HepG2 (cell line): ENCODE results near the gene CEBPG. TPM values are rescaled to one million over a fixed set of nuclear protein-coding genes. Genes with fewer than 3 reads are reported as not detected.

Experiments
- ATAC-seq: fragments of 200-7000 bp; cut with Tn5 transposase; 3 replicates; pipeline ENCODE4 v1.9.1; 2020; ENCODE audit warnings: mild to moderate bottlenecking, moderate library complexity
- BruUV-seq: library from RNA; stranded (reverse); fragments of 400-500 nt; replicated peaks from 2 replicates; lab custom pipeline; 2021; lab: Mats Ljungman, UMichigan
- CTCF ChIA-PET: fragments of 300-600 bp; formaldehyde crosslinking; extraction: SDS; loops from one replicate; lab custom pipeline; 2021; ENCODE audit warnings: low total read pairs, inconsistent platforms, low intra/inter-chr PET ratio; lab: Yijun Ruan, JAX
- POLR2A ChIA-PET: fragments of 350-600 bp; sonication (Branson Sonifier 250); formaldehyde crosslinking; loops from one replicate; lab custom pipeline; 2020; ENCODE audit warnings: antibody characterized with exemption, inconsistent platforms; lab: Yijun Ruan, JAX
- DNase-seq: peaks from one replicate; pipeline ENCODE4 v3.0.0-alpha.2; 2015; ENCODE audit warnings: low spot score
- FAIRE-seq: peaks from 3 replicates; lab custom pipeline; 2011; peaks lifted over from hg19 to GRCh38; lab: Jason Lieb, UNC
- H2AFZ ChIP-seq: one replicate; pipeline ENCODE4 v1.6.1; 2011; ENCODE audit warnings: low read length, inconsistent platforms
- H3K27ac ChIP-seq: fragments of 300-600 bp; 3 replicates; pipeline ENCODE4 v1.8.0; 2011; ENCODE audit warnings: mixed run types, mild to moderate bottlenecking, mixed read lengths, low read length, inconsistent platforms; ENCODE audit not compliant: insufficient read depth; ENCODE audit errors: extremely low read length
- H3K27me3 ChIP-seq, 2 experiments: fragments of 200-600 bp in 1 of 2; 2 replicates in 1 of 2; 3 replicates in 1 of 2; pipeline versions ENCODE4 v1.6.0 to v1.8.0; 2011; ENCODE audit warnings: low read length in 2 of 2, mild to moderate bottlenecking in 2 of 2, moderate library complexity in 2 of 2, inconsistent platforms in 1 of 2; ENCODE audit not compliant: insufficient read depth in 2 of 2, control insufficient read depth in 1 of 2
- H3K36me3 ChIP-seq, 2 experiments: fragments of 200-600 bp in 1 of 2; replicated peaks in 1 of 2; 2 replicates in 1 of 2; 3 replicates in 1 of 2; pipeline versions ENCODE4 v1.5.1 to v1.8.0; 2011; ENCODE audit warnings: low read length in 2 of 2, inconsistent platforms in 1 of 2; ENCODE audit not compliant: insufficient read depth in 2 of 2, control insufficient read depth in 1 of 2
- H3K4me1 ChIP-seq: 2 replicates; pipeline ENCODE4 v1.5.1; 2012; ENCODE audit warnings: low read length, inconsistent platforms; ENCODE audit not compliant: insufficient read depth
- H3K4me2 ChIP-seq: 2 replicates; pipeline ENCODE4 v1.6.0; 2011; ENCODE audit warnings: low read depth, low read length, inconsistent platforms
- H3K4me3 ChIP-seq, 3 experiments: fragments of 200-600 bp in 1 of 3; sonication (generic), shearing (Covaris generic) in 1 of 3; replicated peaks in 1 of 3; 2 replicates each; pipeline ENCODE4 v1.5.1; 2011 to 2016; ENCODE audit warnings: low read length in 3 of 3, inconsistent platforms in 2 of 3, low read depth in 2 of 3, mild to moderate bottlenecking in 2 of 3, control low read depth in 1 of 3, mixed read lengths in 1 of 3; ENCODE audit not compliant: insufficient read depth in 1 of 3
- H3K79me2 ChIP-seq: one replicate; pipeline ENCODE4 v1.6.1; 2011; ENCODE audit warnings: low read length, inconsistent platforms; ENCODE audit not compliant: insufficient read depth
- H3K9ac ChIP-seq: 2 replicates; pipeline ENCODE4 v1.6.0; 2011; ENCODE audit warnings: mild to moderate bottlenecking, low read depth, low read length, inconsistent platforms; ENCODE audit not compliant: insufficient read depth
- H3K9me3 ChIP-seq: 2 replicates; pipeline ENCODE4 v1.5.1; 2012; ENCODE audit warnings: mild to moderate bottlenecking, low read length
- H4K20me1 ChIP-seq: 2 replicates; pipeline ENCODE4 v1.6.0; 2011; ENCODE audit warnings: inconsistent platforms, mild to moderate bottlenecking, low read length, moderate library complexity; ENCODE audit not compliant: insufficient read depth
- ASH2L ChIP-seq: fragments of 300-600, 200-600 bp; sonication (generic); IDR thresholded peaks from 2 replicates; pipeline ENCODE4 v1.7.0; 2017; ENCODE audit warnings: low read depth, mild to moderate bottlenecking, moderate library complexity, mixed read lengths, low read length; ENCODE audit not compliant: insufficient read length
- EZH2 ChIP-seq: conservative IDR thresholded peaks from 2 replicates; pipeline ENCODE4 v1.6.1; 2012; ENCODE audit warnings: mild to moderate bottlenecking, low read depth, low read length, moderate library complexity
- FOXM1 ChIP-seq: sonication (generic); formaldehyde crosslinking; IDR thresholded peaks from 2 replicates; pipeline ENCODE4 v1.5.0; 2020; ENCODE audit warnings: missing genetic modification reagents
- PHF21A ChIP-seq: sonication (generic); formaldehyde crosslinking; IDR thresholded peaks from 2 replicates; pipeline ENCODE4 v1.5.0; 2020; ENCODE audit warnings: mild to moderate bottlenecking, missing genetic modification reagents
- PLRG1 ChIP-seq: fragments of 450-650 bp; conservative IDR thresholded peaks from 2 replicates; pipeline ENCODE4 v1.6.1; 2016
- ZFAT ChIP-seq: sonication (generic); formaldehyde crosslinking; conservative IDR thresholded peaks from 2 replicates; pipeline ENCODE4 v1.8.1; 2023; ENCODE audit warnings: missing genetic modification reagents, inconsistent platforms
- ZNF251 ChIP-seq: sonication (generic); formaldehyde crosslinking; IDR thresholded peaks from 2 replicates; pipeline ENCODE4 v1.9.0; 2021; ENCODE audit warnings: mild to moderate bottlenecking, missing genetic modification reagents
- ZNF431 ChIP-seq: sonication (generic); formaldehyde crosslinking; IDR thresholded peaks from 2 replicates; pipeline ENCODE4 v1.9.0; 2022; ENCODE audit warnings: missing genetic modification reagents, low read depth, mild to moderate bottlenecking, borderline replicate concordance
- WGBS: methylation state at CpG from one replicate; pipeline ENCODE4 v1.1.6; 2017; ENCODE audit warnings: low lambda C conversion rate; 5-methylcytosine and 5-hydroxymethylcytosine counted together
- in situ Hi-C: cut with HindIII; loops from 2 replicates; pipeline ENCODE4 v1.10.0; 2017; ENCODE audit warnings: low pct_unique_long_range_greater_than_20kb; ENCODE audit not compliant: extremely low pct_ligation_motif_present
- intact Hi-C: fragments of 100-400 bp; cut with micrococcal nuclease; formaldehyde crosslinking; loops from one replicate; pipeline ENCODE4 v1.10.0; 2022; ENCODE audit not compliant: unreplicated experiment
- polyA plus RNA-seq, 8 experiments: library from polyadenylated mRNA; depleted of rRNA in 3 of 8; stranded (reverse) in 7 of 8; unstranded in 1 of 8; fragments of >200 nt; fragmentation: Illumina TruSeq in 4 of 8; extraction: Trizol in 4 of 8; gene quantifications; 2 replicates each; pipeline versions ENCODE4 v1.2.1 to v1.2.3, GENCODE V29; 2011 to 2016; ENCODE audit warnings: low read depth in 4 of 8, missing spikeins in 1 of 8, mixed read lengths in 1 of 8; ENCODE audit not compliant: insufficient read depth in 1 of 8
- total RNA-seq, 5 experiments: library from RNA; depleted of rRNA; stranded (reverse); fragments of >200 nt; fragmentation: Illumina TruSeq; extraction: Trizol; gene quantifications; 2 replicates each; pipeline ENCODE4 v1.2.3, GENCODE V29; 2016; ENCODE audit warnings: low read depth in 1 of 5
- TF ChIP-seq, protein P1 (sequence below): sonication (generic); formaldehyde crosslinking; IDR thresholded peaks from 2 replicates; pipeline ENCODE4 v1.8.1; 2022; ENCODE audit warnings: mild to moderate bottlenecking, missing genetic modification reagents
- TF ChIP-seq, protein P2 (sequence below): IDR thresholded peaks from 2 replicates; pipeline ENCODE4 v1.6.1; 2018; ENCODE audit warnings: missing genetic modification reagents, mild to moderate bottlenecking, missing compliant biosample characterization
- TF ChIP-seq, protein P3 (sequence below): sonication (generic); formaldehyde crosslinking; IDR thresholded peaks from 2 replicates; pipeline ENCODE4 v1.8.1; 2023; ENCODE audit warnings: mild to moderate bottlenecking, missing genetic modification reagents, borderline replicate concordance
- TF ChIP-seq, protein P4 (sequence below): sonication (generic); formaldehyde crosslinking; IDR thresholded peaks from 2 replicates; pipeline ENCODE4 v1.4.0; 2020; ENCODE audit warnings: missing genetic modification reagents, mild to moderate bottlenecking, borderline replicate concordance
- TF ChIP-seq, protein P5 (sequence below): sonication (generic); formaldehyde crosslinking; IDR thresholded peaks from 2 replicates; pipeline ENCODE4 v1.5.1; 2020; ENCODE audit warnings: missing genetic modification reagents, mild to moderate bottlenecking, borderline replicate concordance

CEBPG gene
- total and polyA plus RNA-seq, 2 of the 13 experiments (the other 11 are each of a cell fraction or from before 2014, with no cell fraction given), result 25.7 to 34.3 TPM

DNA sequence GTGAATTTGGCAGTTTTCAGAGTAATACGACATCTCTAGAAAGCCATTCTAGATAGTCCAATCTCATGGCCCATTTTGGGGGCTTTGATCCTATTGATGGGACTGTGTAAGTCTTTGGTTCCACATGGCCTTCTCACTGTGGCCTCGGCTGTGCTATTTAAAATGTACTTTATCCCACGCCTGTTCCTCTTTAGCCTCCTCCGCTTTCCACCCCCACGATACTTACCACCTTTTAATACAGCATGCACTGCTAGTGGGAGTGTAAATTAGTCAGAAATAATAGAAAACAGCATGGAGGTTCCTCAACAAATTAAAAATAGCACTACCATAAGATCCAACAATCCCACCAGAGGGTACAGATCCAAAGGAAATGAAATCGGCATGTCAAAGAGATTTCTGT lies 28.3 kb upstream of the CEBPG start:
- FAIRE-seq (no peak), DNase-seq (no peak)
- POLR2A ChIA-PET, result no interaction called here

More for the DNA sequence above, 28.3 kb upstream of the CEBPG start:
- TF ChIP-seq ASH2L (no peak), PLRG1 (no peak), ZNF251 (CRISPR knock-in tag) (no peak), PHF21A (CRISPR knock-in tag) (no peak), FOXM1 (CRISPR knock-in tag) (no peak), ZNF431 (CRISPR knock-in tag) (no peak), EZH2 (no peak), ZFAT (CRISPR knock-in tag) (no peak)
- TF ChIP-seq, protein P1, sequence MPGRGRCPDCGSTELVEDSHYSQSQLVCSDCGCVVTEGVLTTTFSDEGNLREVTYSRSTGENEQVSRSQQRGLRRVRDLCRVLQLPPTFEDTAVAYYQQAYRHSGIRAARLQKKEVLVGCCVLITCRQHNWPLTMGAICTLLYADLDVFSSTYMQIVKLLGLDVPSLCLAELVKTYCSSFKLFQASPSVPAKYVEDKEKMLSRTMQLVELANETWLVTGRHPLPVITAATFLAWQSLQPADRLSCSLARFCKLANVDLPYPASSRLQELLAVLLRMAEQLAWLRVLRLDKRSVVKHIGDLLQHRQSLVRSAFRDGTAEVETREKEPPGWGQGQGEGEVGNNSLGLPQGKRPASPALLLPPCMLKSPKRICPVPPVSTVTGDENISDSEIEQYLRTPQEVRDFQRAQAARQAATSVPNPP (CRISPR knock-in tag), result no peak
- TF ChIP-seq, protein P2, sequence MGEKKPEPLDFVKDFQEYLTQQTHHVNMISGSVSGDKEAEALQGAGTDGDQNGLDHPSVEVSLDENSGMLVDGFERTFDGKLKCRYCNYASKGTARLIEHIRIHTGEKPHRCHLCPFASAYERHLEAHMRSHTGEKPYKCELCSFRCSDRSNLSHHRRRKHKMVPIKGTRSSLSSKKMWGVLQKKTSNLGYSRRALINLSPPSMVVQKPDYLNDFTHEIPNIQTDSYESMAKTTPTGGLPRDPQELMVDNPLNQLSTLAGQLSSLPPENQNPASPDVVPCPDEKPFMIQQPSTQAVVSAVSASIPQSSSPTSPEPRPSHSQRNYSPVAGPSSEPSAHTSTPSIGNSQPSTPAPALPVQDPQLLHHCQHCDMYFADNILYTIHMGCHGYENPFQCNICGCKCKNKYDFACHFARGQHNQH (CRISPR knock-in tag), result no peak
- TF ChIP-seq, protein P3, sequence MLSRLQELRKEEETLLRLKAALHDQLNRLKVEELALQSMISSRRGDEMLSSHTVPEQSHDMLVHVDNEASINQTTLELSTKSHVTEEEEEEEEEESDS (CRISPR knock-in tag), result no peak
- TF ChIP-seq, protein P4, sequence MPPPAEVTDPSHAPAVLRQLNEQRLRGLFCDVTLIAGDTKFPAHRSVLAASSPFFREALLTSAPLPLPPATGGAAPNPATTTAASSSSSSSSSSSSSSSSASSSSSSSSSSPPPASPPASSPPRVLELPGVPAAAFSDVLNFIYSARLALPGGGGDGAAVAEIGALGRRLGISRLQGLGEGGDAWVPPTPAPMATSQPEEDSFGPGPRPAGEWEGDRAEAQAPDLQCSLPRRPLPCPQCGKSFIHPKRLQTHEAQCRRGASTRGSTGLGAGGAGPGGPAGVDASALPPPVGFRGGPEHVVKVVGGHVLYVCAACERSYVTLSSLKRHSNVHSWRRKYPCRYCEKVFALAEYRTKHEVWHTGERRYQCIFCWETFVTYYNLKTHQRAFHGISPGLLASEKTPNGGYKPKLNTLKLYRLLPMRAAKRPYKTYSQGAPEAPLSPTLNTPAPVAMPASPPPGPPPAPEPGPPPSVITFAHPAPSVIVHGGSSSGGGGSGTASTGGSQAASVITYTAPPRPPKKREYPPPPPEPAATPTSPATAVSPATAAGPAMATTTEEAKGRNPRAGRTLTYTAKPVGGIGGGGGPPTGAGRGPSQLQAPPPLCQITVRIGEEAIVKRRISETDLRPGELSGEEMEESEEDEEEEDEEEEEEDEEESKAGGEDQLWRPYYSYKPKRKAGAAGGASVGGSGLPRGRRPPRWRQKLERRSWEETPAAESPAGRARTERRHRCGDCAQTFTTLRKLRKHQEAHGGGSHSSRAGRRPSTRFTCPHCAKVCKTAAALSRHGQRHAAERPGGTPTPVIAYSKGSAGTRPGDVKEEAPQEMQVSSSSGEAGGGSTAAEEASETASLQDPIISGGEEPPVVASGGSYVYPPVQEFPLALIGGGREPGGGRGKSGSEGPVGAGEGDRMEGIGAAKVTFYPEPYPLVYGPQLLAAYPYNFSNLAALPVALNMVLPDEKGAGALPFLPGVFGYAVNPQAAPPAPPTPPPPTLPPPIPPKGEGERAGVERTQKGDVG (CRISPR knock-in tag), result no peak
- TF ChIP-seq, protein P5, sequence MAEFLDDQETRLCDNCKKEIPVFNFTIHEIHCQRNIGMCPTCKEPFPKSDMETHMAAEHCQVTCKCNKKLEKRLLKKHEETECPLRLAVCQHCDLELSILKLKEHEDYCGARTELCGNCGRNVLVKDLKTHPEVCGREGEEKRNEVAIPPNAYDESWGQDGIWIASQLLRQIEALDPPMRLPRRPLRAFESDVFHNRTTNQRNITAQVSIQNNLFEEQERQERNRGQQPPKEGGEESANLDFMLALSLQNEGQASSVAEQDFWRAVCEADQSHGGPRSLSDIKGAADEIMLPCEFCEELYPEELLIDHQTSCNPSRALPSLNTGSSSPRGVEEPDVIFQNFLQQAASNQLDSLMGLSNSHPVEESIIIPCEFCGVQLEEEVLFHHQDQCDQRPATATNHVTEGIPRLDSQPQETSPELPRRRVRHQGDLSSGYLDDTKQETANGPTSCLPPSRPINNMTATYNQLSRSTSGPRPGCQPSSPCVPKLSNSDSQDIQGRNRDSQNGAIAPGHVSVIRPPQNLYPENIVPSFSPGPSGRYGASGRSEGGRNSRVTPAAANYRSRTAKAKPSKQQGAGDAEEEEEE (CRISPR knock-in tag), result no peak
- TF ChIP-seq, all 625 proteins: peak for 0
- Histone ChIP-seq H4K20me1 (no peaks in the 10 kb centered on the region), H2AFZ (no peak overlapping the region), H3K4me2 (no peak overlapping the region), H3K27ac (no peak overlapping the region), H3K79me2 (no peaks in the 10 kb centered on the region), H3K9me3 (no peaks in the 10 kb centered on the region), H3K9ac (no peak overlapping the region), H3K27me3 (no peaks in the 10 kb centered on the region), H3K4me1 (peaks cover 46% of the 10 kb centered on the region), H3K36me3 (no peaks in the 10 kb centered on the region), H3K4me3 (no peak overlapping the region)
- intact Hi-C loops (no loop called here), in situ Hi-C loops (no loop called here)
- WGBS, result 83% methylated on average over 6 of the region's 6 CpGs
- ATAC-seq, result no peak
- CTCF ChIA-PET, result no interaction called here
- BruUV-seq, result no TSS peak
